MM.1S (cell line): Measurements from ENCODE around the gene MAT1A.

Experiments
- CTCF ChIP-seq: fragments of 300-600 bp; sonication (generic); IDR thresholded peaks from 2 replicates; pipeline ENCODE4 v1.5.1; 2016; ENCODE audit warnings: antibody characterized with exemption, low read length, mixed read lengths
- EZH2phosphoT487 ChIP-seq: fragments of 300-600 bp; sonication (generic); IDR thresholded peaks from 2 replicates; pipeline ENCODE4 v1.6.1; 2018; ENCODE audit warnings: antibody characterized with exemption, low read length

- TF ChIP-seq EZH2phosphoT487 (no peak), CTCF (no peak)
Measured at GRCh38 chr10:80265740-80266512, 23.5 kb downstream of the MAT1A start.
